AG09319 (cell line): ENCODE data around the gene TMEM119.

Source experiments
- DNase-seq: peaks from one replicate; pipeline ENCODE4 v3.0.0-alpha.2; 2010; ENCODE audit warnings: low read depth; ENCODE audit errors: extremely low read depth
- CTCF ChIP-seq: IDR thresholded peaks from 2 replicates; pipeline ENCODE4 v1.5.1; 2011; ENCODE audit warnings: low read depth, mild to moderate bottlenecking, inconsistent platforms, low read length, moderate library complexity

Gene TMEM119

GRCh38 chr12:108568338-108569154 is 29.3 kb downstream of the TMEM119 start:
- no peak for DNase-seq
- no peak for TF ChIP-seq CTCF

- TF ChIP-seq CTCF = no peak
- DNase-seq = no peak
Measured at GRCh38 chr12:108567406-108568337, 30.2 kb downstream of the TMEM119 start.

- DNase-seq = no peak
- TF ChIP-seq CTCF = no peak
Measured at GRCh38 chr12:108566452-108566851, 31.4 kb downstream of the TMEM119 start.

- TF ChIP-seq CTCF = no peak
Measured at GRCh38 chr12:108565976-108566375, 31.9 kb downstream of the TMEM119 start.

GRCh38 chr12:108565146-108565545 is 32.7 kb downstream of the TMEM119 start:
- DNase-seq = no peak
- TF ChIP-seq CTCF = no peak

More at GRCh38 chr12:108565976-108566375, 31.9 kb downstream of the TMEM119 start:
- peak; percentile 40 for DNase-seq

- no peak for TF ChIP-seq CTCF
- DNase-seq = no peak
Measured at GRCh38 chr12:108564724-108565123, 33.2 kb downstream of the TMEM119 start.

GRCh38 chr12:108563804-108564151 is 34.1 kb downstream of the TMEM119 start:
- TF ChIP-seq CTCF = no peak
- DNase-seq = no peak
